Naive thymus-derived CD4-positive, alpha-beta T cell (primary cell): ENCODE data around the gene ABCC5. TPM values are rescaled to one million over a fixed set of nuclear protein-coding genes. Genes with fewer than 3 reads are reported as not detected.
"Not testable (repeated sequence)": the region's sequence is repeated elsewhere in the genome, so short reads cannot be mapped to it uniquely, and the experiment has no call there.

ENCODE experiments used
- ATAC-seq: fragments of 150-1000 bp; cut with Tn5 transposase; 2 replicates; pipeline ENCODE4 v1.10.0; 2021; ENCODE audit warnings: mild to moderate bottlenecking, moderate library complexity
- CTCF ChIA-PET: fragments of 350-600 bp; sonication (Branson Sonifier 250); formaldehyde crosslinking; loops from one replicate; lab custom pipeline; 2021; ENCODE audit warnings: antibody characterized with exemption; lab: Charles Lee
- POLR2A ChIA-PET: fragments of 350-600 bp; sonication (Branson Sonifier 250); formaldehyde crosslinking; loops from one replicate; lab custom pipeline; 2021; ENCODE audit warnings: antibody characterized with exemption, inconsistent platforms; lab: Charles Lee
- DNase-seq, 9 donors: peaks; one replicate each; pipeline versions ENCODE4 v3.0.0 to v3.0.0-alpha.2; 2020 to 2022; ENCODE audit warnings: mixed read lengths in 1 of 9
- H3K27ac ChIP-seq: one replicate; pipeline ENCODE4 v1.7.0; 2013; ENCODE audit warnings: mild to moderate bottlenecking, low read depth, low read length, moderate library complexity
- H3K27me3 ChIP-seq, 2 donors: one replicate each; pipeline ENCODE4 v1.7.0; 2013; ENCODE audit warnings: low read length in 2 of 2, mild to moderate bottlenecking in 2 of 2, moderate library complexity in 2 of 2; ENCODE audit not compliant: control insufficient read depth in 2 of 2, insufficient read depth in 2 of 2
- H3K36me3 ChIP-seq, 3 experiments: 1 replicate in 2 of 3; 2 replicates in 1 of 3; pipeline ENCODE4 v1.7.0; 2013; ENCODE audit warnings: low read length in 3 of 3, mild to moderate bottlenecking in 3 of 3, moderate library complexity in 1 of 3; ENCODE audit not compliant: insufficient read depth in 3 of 3, control insufficient read depth in 2 of 3
- H3K4me1 ChIP-seq, 2 donors: one replicate each; pipeline ENCODE4 v1.7.0; 2013; ENCODE audit warnings: low read length in 2 of 2, mild to moderate bottlenecking in 2 of 2, moderate library complexity in 1 of 2; ENCODE audit not compliant: control insufficient read depth in 2 of 2, insufficient read depth in 2 of 2
- H3K4me3 ChIP-seq: 2 replicates; pipeline ENCODE4 v1.7.0; 2013; ENCODE audit warnings: mild to moderate bottlenecking, low read length
- H3K9me3 ChIP-seq, 3 experiments: 1 replicate in 2 of 3; 2 replicates in 1 of 3; pipeline ENCODE4 v1.7.0; 2013; ENCODE audit warnings: low read length in 3 of 3; ENCODE audit not compliant: control insufficient read depth in 2 of 3
- H3K27ac Mint-ChIP-seq, 9 donors: one replicate each; pipeline ENCODE4 v1.8.0; 2020 to 2022; ENCODE audit warnings: mixed read lengths in 9 of 9, mild to moderate bottlenecking in 8 of 9, moderate library complexity in 5 of 9, inconsistent platforms in 2 of 9
- H3K27me3 Mint-ChIP-seq, 5 donors: one replicate each; pipeline ENCODE4 v1.8.0; 2021 to 2022; ENCODE audit warnings: mixed read lengths in 5 of 5, mild to moderate bottlenecking in 1 of 5
- H3K36me3 Mint-ChIP-seq, 5 donors: one replicate each; pipeline ENCODE4 v1.8.0; 2020 to 2022; ENCODE audit warnings: mixed read lengths in 5 of 5, mild to moderate bottlenecking in 3 of 5, inconsistent platforms in 1 of 5
- H3K4me1 Mint-ChIP-seq, 7 donors: one replicate each; pipeline ENCODE4 v1.8.0; 2020 to 2022; ENCODE audit warnings: mixed read lengths in 7 of 7, mild to moderate bottlenecking in 3 of 7, inconsistent platforms in 1 of 7
- H3K4me3 Mint-ChIP-seq, 10 donors: one replicate each; pipeline ENCODE4 v1.8.0; 2020 to 2022; ENCODE audit warnings: mild to moderate bottlenecking in 10 of 10, mixed read lengths in 10 of 10, moderate library complexity in 6 of 10, inconsistent platforms in 2 of 10
- H3K9me3 Mint-ChIP-seq, 11 donors: one replicate each; pipeline ENCODE4 v1.8.0; 2020 to 2022; ENCODE audit warnings: mixed read lengths in 11 of 11, mild to moderate bottlenecking in 4 of 11, inconsistent platforms in 1 of 11, moderate library complexity in 1 of 11
- intact Hi-C, 2 donors: fragments of 100-400 bp; cut with micrococcal nuclease; formaldehyde crosslinking; loops; one replicate each; pipeline ENCODE4 v1.15.1; 2023
- polyA plus RNA-seq, 2 donors: library from polyadenylated mRNA; unstranded; fragments of 300-500 nt; fragmentation: Illumina TruSeq; gene quantifications; one replicate each; pipeline ENCODE4 v1.2.3, GENCODE V29; 2021
- total RNA-seq, 6 experiments: library from RNA in 5 of 6; stranded (reverse) in 5 of 6; gene quantifications; 1 replicate in 5 of 6; 2 replicates in 1 of 6; pipeline ENCODE4 v1.2.3 and lab custom pipeline; 2021 to 2026

ABCC5 gene
- total and polyA plus RNA-seq, 7 experiments from 2014 or later = 8.6 to 50.4 (median 24.7) TPM

DNA sequence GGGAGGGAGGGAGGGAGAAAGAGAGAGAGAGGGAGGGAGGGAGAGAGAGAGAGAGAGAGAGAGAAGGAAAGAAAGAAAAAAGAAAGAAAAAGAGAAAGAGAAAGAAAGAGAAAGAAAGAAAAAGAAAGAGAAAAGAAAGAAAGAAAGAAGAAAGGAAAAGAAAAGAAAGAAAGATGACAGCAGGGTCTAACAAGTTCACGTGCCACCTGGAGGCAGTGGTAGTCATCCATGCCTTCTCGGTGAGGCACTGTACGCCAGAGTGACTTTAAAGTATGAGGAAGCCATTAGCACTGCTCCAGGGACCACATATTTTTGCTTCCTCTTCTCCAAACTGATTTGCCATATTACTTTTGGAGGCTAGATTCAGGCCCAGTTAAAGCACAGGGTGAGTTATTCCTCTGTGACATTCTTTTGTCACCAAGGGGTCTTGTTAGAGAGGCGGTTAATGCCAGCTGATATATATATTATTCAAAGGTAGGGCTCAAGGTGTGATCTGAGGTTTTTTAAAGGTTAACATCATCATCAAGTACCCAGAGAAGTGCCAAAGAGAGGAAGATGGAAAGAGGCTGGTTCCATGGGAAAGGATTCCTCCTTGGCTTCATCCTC, 13.6 kb upstream of the ABCC5 start, which contains the start of gene HTR3D:
TSS of gene HTR3D (plus strand) at position 556 of the 606 bp plus-strand sequence. CDS start at position 556, 0 bp downstream.
- Histone ChIP-seq H3K9me3 (no peaks in the 10 kb centered on the region), H3K27me3 (no peaks in the 10 kb centered on the region), H3K4me3 (no peak within 1 kb of the TSS), H3K27ac (no peak within 1 kb of the TSS), H3K36me3 (no peaks in the 10 kb centered on the region), H3K4me1 (no peaks in the 10 kb centered on the region)
- intact Hi-C loops = no loop called here
- Mint-ChIP-seq H3K4me3 (no peak within 1 kb of the TSS), H3K27ac (no peak within 1 kb of the TSS), H3K27me3 (peaks cover 0 to 16% (median 7%) of the 10 kb centered on the region in 5 donors), H3K9me3 (peaks cover 0 to 5% (median 0%) of the 10 kb centered on the region in 11 donors), H3K4me1 (no peaks in the 10 kb centered on the region), H3K36me3 (no peaks in the 10 kb centered on the region)
- CTCF ChIA-PET = no interaction called here
- ATAC-seq (no peak), DNase-seq (no peak)
- POLR2A ChIA-PET = no interaction called here

DNA sequence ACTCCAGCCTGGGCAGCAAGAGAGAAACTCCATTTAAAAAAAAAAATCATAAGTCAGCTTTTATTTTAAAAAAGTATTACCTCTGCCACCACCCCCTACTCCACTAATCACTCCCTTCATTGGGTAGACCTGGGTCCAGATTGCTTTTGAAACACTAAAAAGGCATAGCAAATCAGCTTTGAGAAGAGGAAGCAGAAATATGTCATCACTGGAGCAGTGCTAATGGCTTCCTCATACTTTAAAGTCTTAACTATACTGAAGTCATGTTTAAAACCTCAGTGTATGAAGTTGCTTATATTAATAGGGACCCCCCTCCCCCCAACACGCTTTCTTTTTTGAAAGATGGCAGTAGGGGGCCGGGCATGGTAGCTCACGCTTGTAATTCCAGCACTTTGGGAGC, 12.9 kb upstream of the ABCC5 start:
- H3K9me3 Mint-ChIP-seq = peaks cover 0 to 5% (median 0%) of the 10 kb centered on the region in 11 donors

DNA sequence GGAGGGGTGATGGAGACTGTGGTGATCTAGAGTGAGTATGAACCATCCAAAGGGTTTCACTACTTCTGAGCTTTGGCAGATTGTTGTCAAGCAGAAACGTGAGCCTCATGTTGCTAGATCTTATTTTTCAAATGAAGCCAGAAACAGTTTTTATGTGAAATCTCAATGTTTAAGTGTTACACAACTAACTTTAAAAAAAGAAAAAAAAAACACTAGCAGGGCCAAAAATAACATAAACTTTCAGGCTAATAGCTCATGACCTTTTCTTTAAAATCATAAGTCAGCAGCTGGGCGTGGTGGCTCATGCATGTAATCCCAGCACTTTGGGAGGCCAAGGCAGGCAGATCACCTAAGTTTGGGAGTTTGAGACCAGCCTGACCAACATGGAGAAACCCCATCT, 11.8 kb upstream of the ABCC5 start:
- Histone ChIP-seq H3K27me3 (no peaks in the 10 kb centered on the region), H3K9me3 (no peaks in the 10 kb centered on the region), H3K4me1 (no peaks in the 10 kb centered on the region), H3K4me3 (no peak overlapping the region), H3K36me3 (no peaks in the 10 kb centered on the region), H3K27ac (no peak overlapping the region)
- Mint-ChIP-seq H3K27ac (no peak overlapping the region), H3K4me3 (no peak overlapping the region), H3K4me1 (no peaks in the 10 kb centered on the region), H3K27me3 (peaks cover 0 to 20% (median 7%) of the 10 kb centered on the region in 5 donors), H3K9me3 (peaks cover 0 to 5% (median 0%) of the 10 kb centered on the region in 11 donors), H3K36me3 (no peaks in the 10 kb centered on the region)
- ATAC-seq (no peak), DNase-seq (no peak)
- ChIA-PET CTCF (interaction anchor here (1.4 kb wide), 1 partner anchor 12 kb away, joined by 5 read pairs; the partner anchor contains the start of gene ABCC5), POLR2A (no interaction called here)
- intact Hi-C loops = no loop called here

More for the DNA sequence above, 12.9 kb upstream of the ABCC5 start:
- Mint-ChIP-seq H3K36me3 (no peaks in the 10 kb centered on the region), H3K27me3 (peaks cover 0 to 16% (median 7%) of the 10 kb centered on the region in 5 donors), H3K4me3 (no peak overlapping the region), H3K4me1 (no peaks in the 10 kb centered on the region), H3K27ac (no peak overlapping the region)
- CTCF ChIA-PET = interaction anchor here (1.4 kb wide), 1 partner anchor 13 kb away, joined by 5 read pairs; the partner anchor contains the start of gene ABCC5
- H3K27me3 ChIP-seq = no peaks in the 10 kb centered on the region
- no peak overlapping the region for H3K4me3 ChIP-seq
- POLR2A ChIA-PET = no interaction called here
- H3K9me3 ChIP-seq = no peaks in the 10 kb centered on the region
- intact Hi-C loops = no loop called here
- no peak overlapping the region for H3K27ac ChIP-seq
- H3K36me3 ChIP-seq = no peaks in the 10 kb centered on the region
- no peak for DNase-seq
- H3K4me1 ChIP-seq = no peaks in the 10 kb centered on the region
- ATAC-seq = no peak

DNA sequence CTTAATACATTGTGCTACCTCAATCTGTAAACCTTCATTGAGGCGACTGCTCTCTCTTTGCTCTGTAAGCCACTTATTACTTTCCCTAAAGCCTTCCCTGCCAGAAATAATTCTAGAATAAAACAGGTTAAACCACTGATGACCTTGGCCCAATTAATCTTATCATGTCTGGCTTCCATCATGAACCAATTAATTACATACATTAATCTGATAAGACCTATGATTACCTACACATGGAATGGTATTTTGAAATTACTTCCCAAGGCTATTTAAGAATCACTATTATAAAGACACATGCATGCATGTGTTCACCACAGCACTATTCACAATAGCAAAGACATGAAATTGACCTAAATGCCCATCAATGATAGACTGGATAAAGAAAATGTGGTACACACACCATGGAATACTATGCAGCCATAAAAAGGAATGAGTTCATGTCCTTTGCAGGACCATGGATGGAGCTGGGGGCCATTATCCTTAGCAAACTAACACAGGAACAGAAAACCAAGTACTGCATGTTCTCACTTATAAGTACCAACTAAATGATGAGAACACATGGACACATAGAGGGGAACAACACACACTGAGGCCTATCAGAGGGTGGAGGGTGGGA, 10.7 kb upstream of the ABCC5 start:
- H3K9me3 Mint-ChIP-seq, H3K27ac Mint-ChIP-seq, H3K27me3 ChIP-seq, intact Hi-C loops, H3K36me3 ChIP-seq, H3K36me3 Mint-ChIP-seq, H3K4me3 Mint-ChIP-seq, POLR2A ChIA-PET, DNase-seq, H3K4me1 ChIP-seq, H3K4me3 ChIP-seq, H3K4me1 Mint-ChIP-seq, H3K27ac ChIP-seq, ATAC-seq, H3K9me3 ChIP-seq, CTCF ChIA-PET: not testable (repeated sequence)
- H3K27me3 Mint-ChIP-seq = peaks cover 0 to 20% (median 7%) of the 10 kb centered on the region in 5 donors

DNA sequence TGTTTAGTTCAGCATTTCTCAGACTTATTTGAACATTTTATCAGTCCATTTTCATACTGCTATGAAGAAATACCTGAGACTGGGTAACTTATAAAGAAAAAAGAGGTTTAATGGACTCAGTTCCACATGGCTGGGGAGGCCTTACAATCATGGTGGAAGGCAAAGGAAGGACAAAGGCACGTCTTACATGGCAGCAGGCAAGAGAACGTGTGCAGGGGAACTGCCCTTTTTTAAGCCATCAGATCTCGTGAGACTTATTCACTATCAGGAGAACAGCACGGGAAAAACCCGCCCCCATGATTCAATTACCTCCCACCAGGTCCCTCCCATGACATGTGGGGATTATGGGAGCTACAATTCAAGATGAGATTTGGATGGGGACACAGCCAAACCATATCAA, 7.6 kb upstream of the ABCC5 start:
- H3K27me3 ChIP-seq, H3K36me3 ChIP-seq, H3K4me3 ChIP-seq, H3K4me1 ChIP-seq, H3K9me3 ChIP-seq, H3K36me3 Mint-ChIP-seq, DNase-seq, H3K27ac Mint-ChIP-seq, H3K4me3 Mint-ChIP-seq, ATAC-seq, H3K9me3 Mint-ChIP-seq, intact Hi-C loops, H3K27ac ChIP-seq: not testable (repeated sequence)
- ChIA-PET POLR2A (interaction anchor here (0.8 kb wide), 1 partner anchor 129 kb away, joined by 3 read pairs; no protein-coding TSS in a partner anchor), CTCF (interaction anchor here (0.6 kb wide), 1 partner anchor 78 kb away, joined by 3 read pairs; no protein-coding TSS in a partner anchor)
- Mint-ChIP-seq H3K4me1 (peaks cover 0 to 13% (median 0%) of the 10 kb centered on the region in 7 donors), H3K27me3 (peaks cover 0 to 19% (median 13%) of the 10 kb centered on the region in 5 donors)

DNA sequence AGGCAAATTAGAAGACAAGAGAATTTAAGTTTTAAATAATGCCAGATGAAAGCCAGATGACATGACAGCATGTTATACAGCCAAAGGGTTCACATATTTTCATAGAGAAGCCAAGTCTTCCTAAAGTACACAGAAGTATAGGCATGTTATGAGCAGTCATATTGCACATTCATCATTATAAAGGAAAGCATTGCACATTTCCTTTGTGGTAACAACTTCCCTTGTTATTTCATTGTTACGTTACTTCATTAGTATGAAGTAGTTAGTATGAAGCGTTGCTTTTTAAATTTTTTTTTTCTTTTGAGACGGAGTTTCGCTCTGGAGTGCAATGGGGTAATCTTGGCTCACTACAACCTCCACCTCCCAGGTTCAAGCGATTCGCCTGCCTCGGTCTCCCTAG, 4.6 kb upstream of the ABCC5 start:
- H3K4me3 Mint-ChIP-seq = no peak overlapping the region
- Histone ChIP-seq H3K9me3 (no peaks in the 10 kb centered on the region), H3K27ac (no peak overlapping the region), H3K36me3 (peaks cover 0 to 4% (median 0%) of the 10 kb centered on the region in 3 experiments), H3K27me3 (no peaks in the 10 kb centered on the region), H3K4me3 (no peak overlapping the region), H3K4me1 (peaks cover 0 to 7% of the 10 kb centered on the region in 2 donors)
- peaks cover 0 to 2% (median 0%) of the 10 kb centered on the region in 11 donors for H3K9me3 Mint-ChIP-seq
- no peak overlapping the region for H3K27ac Mint-ChIP-seq
- DNase-seq (no peak), ATAC-seq (peak; percentile 28)
- POLR2A ChIA-PET = no interaction called here
- CTCF ChIA-PET = no interaction called here
- peaks cover 0 to 4% (median 0%) of the 10 kb centered on the region in 5 donors for H3K36me3 Mint-ChIP-seq
- H3K27me3 Mint-ChIP-seq = peaks cover 5 to 23% (median 15%) of the 10 kb centered on the region in 5 donors
- intact Hi-C loops = no loop called here
- H3K4me1 Mint-ChIP-seq = peaks cover 5 to 18% (median 9%) of the 10 kb centered on the region in 7 donors
